Body of pancreas (tissue), 4 donors: Measurements from ENCODE around the gene SNAPC2.

Experiments used
- CTCF ChIP-seq, 7 experiments: fragments of 450-650 bp in 4 of 7; fragments of 200-600 bp in 3 of 7; sonication (generic) in 3 of 7; IDR thresholded peaks; one replicate each; pipeline ENCODE4 v1.5.1; 2016 to 2019; ENCODE audit warnings: antibody characterized with exemption in 7 of 7
- POLR2A ChIP-seq, 3 donors: fragments of 450-650 bp; IDR thresholded peaks; one replicate each; pipeline ENCODE4 v1.6.1; 2016; ENCODE audit warnings: antibody characterized with exemption in 3 of 3, mild to moderate bottlenecking in 2 of 3

- no peak for TF ChIP-seq CTCF (IDR thresholded peaks at IDR 0.05)
- no peak for TF ChIP-seq POLR2A (IDR thresholded peaks at IDR 0.05)
These were observed 42.8 kb upstream of the SNAPC2 start for GRCh38 chr19:7877249-7877836.
